Loucy (cell line): ENCODE results near the gene RPUSD1.

ENCODE experiments used
- H2AFZ ChIP-seq: fragments of 200-600 bp; sonication (generic); 2 replicates; pipeline ENCODE4 v1.6.0; 2016; ENCODE audit warnings: antibody characterized with exemption, mild to moderate bottlenecking, low read length, moderate library complexity
- H3F3A ChIP-seq: fragments of 200-600 bp; 2 replicates; pipeline ENCODE4 v1.6.0; 2016; ENCODE audit warnings: antibody characterized with exemption, low read depth, mild to moderate bottlenecking
- H3K27me3 ChIP-seq: fragments of 200-600 bp; sonication (generic); 2 replicates; pipeline ENCODE4 v1.6.1; 2014; ENCODE audit warnings: low read length, mild to moderate bottlenecking; ENCODE audit not compliant: insufficient read depth, poor library complexity, severe bottlenecking
- H3K36me3 ChIP-seq: fragments of 200-600 bp; sonication (generic); 2 replicates; pipeline ENCODE4 v1.6.1; 2016; ENCODE audit warnings: low read length; ENCODE audit not compliant: insufficient read depth
- H3K4me1 ChIP-seq: fragments of 200-600 bp; sonication (generic); 2 replicates; pipeline ENCODE4 v1.5.1; 2014; ENCODE audit warnings: low read length, mild to moderate bottlenecking; ENCODE audit not compliant: insufficient read depth, poor library complexity, severe bottlenecking
- H3K4me2 ChIP-seq: fragments of 200-600 bp; sonication (generic); 2 replicates; pipeline ENCODE4 v1.6.0; 2014; ENCODE audit warnings: antibody characterized with exemption, low read length, low read depth, mild to moderate bottlenecking; ENCODE audit not compliant: poor library complexity, severe bottlenecking
- H3K4me3 ChIP-seq: fragments of 200-600 bp; sonication (generic); 2 replicates; pipeline ENCODE4 v1.5.1; 2014; ENCODE audit warnings: low read length, mild to moderate bottlenecking, mixed read lengths; ENCODE audit not compliant: poor library complexity, severe bottlenecking
- H3K79me2 ChIP-seq: fragments of 200-600 bp; sonication (generic); 2 replicates; pipeline ENCODE4 v1.6.1; 2014; ENCODE audit warnings: low read length; ENCODE audit not compliant: insufficient read depth
- H3K9ac ChIP-seq: fragments of 200-600 bp; sonication (generic); 2 replicates; pipeline ENCODE4 v1.6.0; 2014; ENCODE audit warnings: mild to moderate bottlenecking, low read depth, low read length, moderate library complexity; ENCODE audit not compliant: poor library complexity, severe bottlenecking
- H3K9me2 ChIP-seq: fragments of 200-600 bp; sonication (generic); replicated peaks from 2 replicates; pipeline ENCODE4 v1.6.1; 2016; ENCODE audit warnings: low read depth, low read length, mixed read lengths
- H3K9me3 ChIP-seq: fragments of 200-600 bp; sonication (generic); 2 replicates; pipeline ENCODE4 v1.6.1; 2014; ENCODE audit warnings: mild to moderate bottlenecking, antibody characterized with exemption, low read length, low read depth; ENCODE audit not compliant: insufficient read depth
- H4K20me1 ChIP-seq: fragments of 200-600 bp; sonication (generic); 2 replicates; pipeline ENCODE4 v1.6.0; 2014; ENCODE audit warnings: antibody characterized with exemption, low read length, mild to moderate bottlenecking; ENCODE audit not compliant: insufficient read depth, poor library complexity, severe bottlenecking
- EZH2phosphoT487 ChIP-seq: fragments of 200-600 bp; IDR thresholded peaks from 2 replicates; pipeline ENCODE4 v1.6.1; 2018; ENCODE audit warnings: antibody characterized with exemption, mild to moderate bottlenecking, moderate library complexity, borderline replicate concordance
- TF ChIP-seq, protein P1 (sequence below): fragments of 200-600 bp; sonication (generic); conservative IDR thresholded peaks from 2 replicates; pipeline ENCODE4 v1.5.1; 2014; ENCODE audit warnings: mild to moderate bottlenecking, antibody characterized with exemption, low read length

Gene RPUSD1

DNA sequence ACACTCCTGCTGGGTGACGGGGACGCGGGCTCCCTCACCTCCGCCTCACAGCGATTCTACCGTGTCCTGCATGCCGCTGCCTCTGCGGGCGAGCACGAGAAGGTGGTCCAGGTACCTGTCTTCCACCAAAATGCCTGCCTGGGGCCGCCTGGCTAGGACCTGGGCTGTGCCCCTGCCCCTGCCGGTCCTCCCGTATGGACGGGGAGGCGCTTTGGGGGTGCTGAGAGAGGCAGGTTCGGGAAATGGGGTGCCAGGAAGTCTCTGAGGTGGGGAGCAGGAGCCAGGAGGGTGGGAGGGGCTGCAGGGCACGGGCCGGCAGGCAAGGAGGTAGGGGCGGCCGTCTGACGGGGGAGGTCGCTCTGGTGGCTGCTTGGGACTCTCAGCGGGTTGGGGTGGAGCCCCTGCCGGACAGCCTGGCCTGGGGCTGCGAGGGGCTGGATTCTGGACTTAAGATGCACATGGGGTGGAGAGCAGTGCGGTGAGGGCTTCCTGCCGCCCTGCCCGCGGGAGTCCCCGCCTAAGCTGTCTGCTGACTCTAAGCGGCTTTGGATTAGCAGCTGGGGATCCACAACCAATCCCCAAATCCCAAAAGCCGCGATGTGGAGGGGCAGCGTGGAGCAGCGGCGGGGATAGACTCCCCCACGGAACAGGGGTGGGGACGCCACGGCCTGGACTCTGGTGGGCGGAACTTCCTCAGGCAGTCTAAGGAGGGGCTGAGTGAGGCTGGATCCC is 6.1 kb upstream of the RPUSD1 start:
- no peaks in the 10 kb centered on the region for H4K20me1 ChIP-seq
- H3K9ac ChIP-seq = no peak overlapping the region
- H3K79me2 ChIP-seq = peaks cover 7% of the 10 kb centered on the region; the same call in 1 of the 2 replicates
- no peaks in the 10 kb centered on the region for H3K36me3 ChIP-seq
- H2AFZ ChIP-seq = no peak overlapping the region
- no peak overlapping the region for H3K4me2 ChIP-seq
- H3K9me2 ChIP-seq = no peaks in the 10 kb centered on the region
- no peaks in the 10 kb centered on the region for H3F3A ChIP-seq
- H3K4me1 ChIP-seq = no peaks in the 10 kb centered on the region
- no peaks in the 10 kb centered on the region for H3K9me3 ChIP-seq
- no peak for TF ChIP-seq EZH2phosphoT487
- TF ChIP-seq, protein P1, sequence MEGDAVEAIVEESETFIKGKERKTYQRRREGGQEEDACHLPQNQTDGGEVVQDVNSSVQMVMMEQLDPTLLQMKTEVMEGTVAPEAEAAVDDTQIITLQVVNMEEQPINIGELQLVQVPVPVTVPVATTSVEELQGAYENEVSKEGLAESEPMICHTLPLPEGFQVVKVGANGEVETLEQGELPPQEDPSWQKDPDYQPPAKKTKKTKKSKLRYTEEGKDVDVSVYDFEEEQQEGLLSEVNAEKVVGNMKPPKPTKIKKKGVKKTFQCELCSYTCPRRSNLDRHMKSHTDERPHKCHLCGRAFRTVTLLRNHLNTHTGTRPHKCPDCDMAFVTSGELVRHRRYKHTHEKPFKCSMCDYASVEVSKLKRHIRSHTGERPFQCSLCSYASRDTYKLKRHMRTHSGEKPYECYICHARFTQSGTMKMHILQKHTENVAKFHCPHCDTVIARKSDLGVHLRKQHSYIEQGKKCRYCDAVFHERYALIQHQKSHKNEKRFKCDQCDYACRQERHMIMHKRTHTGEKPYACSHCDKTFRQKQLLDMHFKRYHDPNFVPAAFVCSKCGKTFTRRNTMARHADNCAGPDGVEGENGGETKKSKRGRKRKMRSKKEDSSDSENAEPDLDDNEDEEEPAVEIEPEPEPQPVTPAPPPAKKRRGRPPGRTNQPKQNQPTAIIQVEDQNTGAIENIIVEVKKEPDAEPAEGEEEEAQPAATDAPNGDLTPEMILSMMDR = no peak
- H3K4me3 ChIP-seq = no peak overlapping the region
- no peaks in the 10 kb centered on the region for H3K27me3 ChIP-seq

GRCh38 chr16:793414-793813 is 5.2 kb upstream of the RPUSD1 start:
- Histone ChIP-seq H3K9me3 (no peaks in the 10 kb centered on the region), H3K27me3 (no peaks in the 10 kb centered on the region), H3K36me3 (no peaks in the 10 kb centered on the region), H2AFZ (no peak overlapping the region), H3K4me1 (no peaks in the 10 kb centered on the region), H3F3A (no peaks in the 10 kb centered on the region), H3K79me2 (peaks cover 14% of the 10 kb centered on the region; the same call in 1 of the 2 replicates), H3K4me3 (no peak overlapping the region), H3K4me2 (no peak overlapping the region), H3K9ac (no peak overlapping the region), H3K9me2 (no peaks in the 10 kb centered on the region), H4K20me1 (no peaks in the 10 kb centered on the region)
- TF ChIP-seq, protein P1 = no peak
- no peak for TF ChIP-seq EZH2phosphoT487

DNA sequence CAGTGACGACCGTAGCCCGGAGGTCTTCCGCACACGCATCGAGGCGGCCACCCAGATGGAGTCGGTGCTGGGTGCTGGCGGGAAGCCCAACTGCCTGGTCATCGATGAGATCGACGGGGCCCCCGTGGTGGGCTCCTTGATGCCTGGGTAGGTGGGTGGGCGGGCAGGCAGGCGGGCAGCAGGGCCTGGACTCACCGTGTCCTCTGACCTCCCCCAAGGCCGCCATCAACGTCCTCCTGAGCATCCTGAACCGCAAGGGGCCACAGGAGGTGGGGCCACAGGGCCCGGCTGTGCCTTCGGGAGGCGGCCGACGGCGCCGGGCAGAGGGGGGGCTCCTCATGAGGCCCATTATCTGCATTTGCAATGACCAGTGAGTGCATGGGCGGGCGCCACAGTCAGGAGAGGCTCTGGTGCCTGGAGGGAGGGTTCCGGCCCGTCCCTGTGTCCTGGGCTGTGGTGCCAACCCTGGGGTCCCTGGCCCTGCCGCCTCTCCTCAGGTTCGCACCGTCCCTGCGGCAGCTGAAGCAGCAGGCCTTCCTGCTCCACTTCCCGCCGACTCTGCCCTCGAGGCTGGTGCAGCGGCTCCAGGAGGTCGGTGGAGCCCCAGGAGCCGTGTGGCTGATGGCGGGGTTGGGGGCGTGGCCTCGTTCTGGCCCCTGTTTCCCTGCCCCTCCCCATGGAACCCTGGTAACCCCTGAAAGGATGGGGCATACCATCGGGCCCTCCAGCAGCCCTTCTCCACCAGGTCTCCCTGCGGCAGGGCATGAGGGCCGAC is 4.2 kb upstream of the RPUSD1 start:
- H3K27me3 ChIP-seq = no peaks in the 10 kb centered on the region

More for the DNA sequence above, 4.2 kb upstream of the RPUSD1 start:
- Histone ChIP-seq H3K4me3 (no peak overlapping the region), H3K4me2 (no peak overlapping the region), H3K4me1 (no peaks in the 10 kb centered on the region), H3K9me3 (no peaks in the 10 kb centered on the region), H2AFZ (no peak overlapping the region), H3K36me3 (no peaks in the 10 kb centered on the region), H3K9me2 (no peaks in the 10 kb centered on the region), H3K79me2 (peaks cover 19% of the 10 kb centered on the region; the same call in 1 of the 2 replicates), H3K9ac (no peak overlapping the region), H3F3A (no peaks in the 10 kb centered on the region), H4K20me1 (no peaks in the 10 kb centered on the region)
- TF ChIP-seq EZH2phosphoT487 = no peak
- TF ChIP-seq, protein P1 = no peak
